K562 (cell line): ENCODE measurements around the gene TAF12. TPM values are rescaled to one million over a fixed set of nuclear protein-coding genes. Genes with fewer than 3 reads are reported as not detected.

Experiments used
- CHD1 ChIP-seq: fragments of 200-600 bp; sonication (generic); IDR thresholded peaks from one replicate; pipeline ENCODE4 v1.6.1; 2012; ENCODE audit warnings: mild to moderate bottlenecking, moderate library complexity, low read length, inconsistent platforms
- DMBX1 ChIP-seq: fragments of 250-450 bp; sonication (Bioruptor Pico); IDR thresholded peaks from 2 replicates; pipeline ENCODE4 v1.8.0; 2022; ENCODE audit warnings: inconsistent platforms, mild to moderate bottlenecking, moderate library complexity, borderline replicate concordance
- GABPB2 ChIP-seq: fragments of 250-450 bp; sonication (Bioruptor Pico); conservative IDR thresholded peaks from 2 replicates; pipeline ENCODE4 v1.5.1; 2021; ENCODE audit warnings: mild to moderate bottlenecking
- HDAC8 ChIP-seq: fragments of 450-650 bp; IDR thresholded peaks from 2 replicates; pipeline ENCODE4 v1.6.1; 2016; ENCODE audit warnings: mild to moderate bottlenecking, missing genetic modification characterization, moderate library complexity, missing compliant biosample characterization
- HNRNPLL ChIP-seq: fragments of 200-400 bp; formaldehyde crosslinking; IDR thresholded peaks from 2 replicates; pipeline ENCODE4 v1.6.1; 2017; ENCODE audit warnings: low read length, low read depth, mild to moderate bottlenecking; ENCODE audit not compliant: poor library complexity, severe bottlenecking
- HOMEZ ChIP-seq: fragments of 250-450 bp; sonication (Bioruptor Pico); IDR thresholded peaks from 2 replicates; pipeline ENCODE4 v1.4.0; 2020; ENCODE audit warnings: mild to moderate bottlenecking, moderate library complexity
- HOXB6 ChIP-seq: fragments of 250-450 bp; sonication (Bioruptor Pico); IDR thresholded peaks from 2 replicates; pipeline ENCODE4 v1.5.1; 2022; ENCODE audit warnings: mild to moderate bottlenecking, borderline replicate concordance
- KLF13 ChIP-seq: fragments of 450-650 bp; IDR thresholded peaks from 2 replicates; pipeline ENCODE4 v1.6.1; 2016; ENCODE audit warnings: missing genetic modification characterization, low read depth, mild to moderate bottlenecking, missing compliant biosample characterization, moderate library complexity, borderline replicate concordance
- MTA1 ChIP-seq: fragments of 450-650 bp; IDR thresholded peaks from 2 replicates; pipeline ENCODE4 v1.6.1; 2017; ENCODE audit warnings: borderline replicate concordance
- NCOA2 ChIP-seq, 2 experiments: fragments of 450-650 bp; IDR thresholded peaks; 2 replicates each; pipeline ENCODE4 v1.6.1; 2018; ENCODE audit warnings: mild to moderate bottlenecking in 2 of 2, moderate library complexity in 1 of 2; ENCODE audit not compliant: partially characterized antibody in 2 of 2
- RUNX1 ChIP-seq: sonication (generic); IDR thresholded peaks from 2 replicates; pipeline ENCODE4 v1.6.1; 2016; ENCODE audit warnings: antibody characterized with exemption, low read depth
- ZEB2 ChIP-seq: fragments of 450-650 bp; IDR thresholded peaks from 2 replicates; pipeline ENCODE4 v1.6.1; 2016
- ZNF277 ChIP-seq: fragments of 250-450 bp; sonication (Bioruptor Pico); IDR thresholded peaks from 2 replicates; pipeline ENCODE4 v1.8.0; 2022; ENCODE audit warnings: inconsistent platforms, mild to moderate bottlenecking, moderate library complexity, borderline replicate concordance
- ZNF3 ChIP-seq: fragments of 250-450 bp; sonication (Bioruptor Pico); IDR thresholded peaks from 2 replicates; pipeline ENCODE4 v1.5.0; 2021; ENCODE audit warnings: mild to moderate bottlenecking, moderate library complexity
- ZNF609 ChIP-seq: sonication (generic); formaldehyde crosslinking; IDR thresholded peaks from 2 replicates; pipeline ENCODE4 v1.8.1; 2023; ENCODE audit warnings: missing genetic modification reagents, mild to moderate bottlenecking, borderline replicate concordance
- ZNF639 ChIP-seq, 2 experiments: fragments of 200-800 bp in 1 of 2; sonication (Bioruptor generic) in 1 of 2; sonication (generic) in 1 of 2; formaldehyde crosslinking in 1 of 2; IDR thresholded peaks in 1 of 2; conservative IDR thresholded peaks in 1 of 2; 2 replicates each; pipeline versions ENCODE4 v1.5.0 to v1.6.1; 2016 to 2020; ENCODE audit warnings: missing compliant biosample characterization in 1 of 2, missing genetic modification characterization in 1 of 2, missing genetic modification reagents in 1 of 2
- polyA plus RNA-seq, 8 experiments: library from polyadenylated mRNA; depleted of rRNA in 4 of 8; stranded (reverse) in 5 of 8; unstranded in 3 of 8; fragments of >200 nt; fragmentation: Nextera tagmentation in 2 of 8; fragmentation: Illumina TruSeq in 1 of 8; extraction: Ambion mirVana in 2 of 8; extraction: Trizol in 1 of 8; gene quantifications; 2 replicates each; pipeline versions ENCODE4 v1.2.1 to v1.2.3, GENCODE V29; 2011 to 2014; ENCODE audit warnings: inconsistent platforms in 1 of 8, missing spikeins in 1 of 8
- total RNA-seq, 7 experiments: library from RNA; depleted of rRNA in 6 of 7; stranded (reverse); fragments of >200 nt in 6 of 7; fragmentation: Illumina TruSeq in 2 of 7; extraction: Trizol in 2 of 7; gene quantifications; 2 replicates each; pipeline versions ENCODE4 v1.2.1 to v1.2.3, GENCODE V29; 2011 to 2021; ENCODE audit warnings: low replicate concordance in 1 of 7

The TAF12 gene
- total and polyA plus RNA-seq, 9 of the 15 experiments (the other 6 are each of a cell fraction or from before 2014, with no cell fraction given): 31.6 to 89.0 (median 50.5) TPM

GRCh38 chr1:28581531-28582247 lies 61.2 kb downstream of the TAF12 start (continued):
- TF ChIP-seq ZNF277: no peak
- peak; percentile 83 for TF ChIP-seq HNRNPLL
- TF ChIP-seq ZNF3 (CRISPR knock-in tag): no peak
- peak; percentile 80; the same call in 1 of the 2 replicates for TF ChIP-seq KLF13 (tag)
- no peak for TF ChIP-seq RUNX1
- TF ChIP-seq HDAC8 (tag): peak; percentile 64; the same call in 1 of the 2 replicates
- no peak for TF ChIP-seq HOMEZ (CRISPR knock-in tag)
- TF ChIP-seq GABPB2 (CRISPR knock-in tag): no peak
- no peak for TF ChIP-seq HOXB6 (CRISPR knock-in tag)
- TF ChIP-seq NCOA2 (IDR thresholded peaks at IDR 0.05; ENCODE audit: partially characterized antibody in 2 of 2): no peak
- TF ChIP-seq CHD1: no peak
- peak in 1 of 2 experiments; percentile 76; a peak in 1 of 4 replicates for TF ChIP-seq ZNF639 (CRISPR knock-in tag; conservative IDR thresholded peaks at IDR 0.05 in 1 of 2, IDR thresholded peaks at IDR 0.05 in 1 of 2)
- TF ChIP-seq ZEB2: 0 out of 2 replicates have a peak, but pooled peaks have one; percentile 26
- no peak for TF ChIP-seq DMBX1 (CRISPR knock-in tag)
- TF ChIP-seq MTA1: peak; percentile 77
- peak; percentile 91; the same call in 1 of the 2 replicates for TF ChIP-seq ZNF609
